GM21526 (cell line): ENCODE data around the gene ENTR1.

Experiments
- ATAC-seq: cut with Tn5 transposase; IDR thresholded peaks from one replicate; pipeline ENCODE4 v1.9.1; 2021; ENCODE audit warnings: moderate library complexity; ENCODE audit not compliant: unreplicated experiment, low FRiP score

Gene ENTR1

GRCh38 chr9:136399176-136400037 lies 11.0 kb downstream of the ENTR1 start:
- ATAC-seq = no peak

GRCh38 chr9:136398286-136398685 lies 12.1 kb downstream of the ENTR1 start:
- ATAC-seq = no peak

GRCh38 chr9:136397643-136398042 lies 12.8 kb downstream of the ENTR1 start:
- ATAC-seq = no peak

- no peak for ATAC-seq
Measured at GRCh38 chr9:136396219-136396515, 14.2 kb downstream of the ENTR1 start.

- ATAC-seq = no peak
Measured at GRCh38 chr9:136395345-136396218, 14.8 kb downstream of the ENTR1 start.

- ATAC-seq = no peak
Measured at GRCh38 chr9:136395020-136395340, 15.4 kb downstream of the ENTR1 start.

GRCh38 chr9:136394312-136395019 lies 15.9 kb downstream of the ENTR1 start:
- ATAC-seq = no peak

GRCh38 chr9:136393531-136393930 lies 16.9 kb downstream of the ENTR1 start:
- ATAC-seq = no peak

- ATAC-seq = no peak
Measured at GRCh38 chr9:136392538-136393449, 17.6 kb downstream of the ENTR1 start.

- ATAC-seq = no peak
Measured at GRCh38 chr9:136391737-136392537, 18.5 kb downstream of the ENTR1 start.

- ATAC-seq = no peak
Measured at GRCh38 chr9:136389396-136389795, 21.0 kb downstream of the ENTR1 start.

- ATAC-seq = no peak
Measured at GRCh38 chr9:136387217-136387616, 23.2 kb downstream of the ENTR1 start.

- ATAC-seq = no peak
Measured at GRCh38 chr9:136386018-136386417, 24.4 kb downstream of the ENTR1 start.

- no peak for ATAC-seq
Measured at GRCh38 chr9:136385015-136385414, 25.4 kb downstream of the ENTR1 start.

- no peak for ATAC-seq
Measured at GRCh38 chr9:136383436-136383835, 27.0 kb downstream of the ENTR1 start.

GRCh38 chr9:136381966-136382513 lies 28.4 kb downstream of the ENTR1 start:
- no peak for ATAC-seq

GRCh38 chr9:136381311-136381710 lies 29.1 kb downstream of the ENTR1 start:
- no peak for ATAC-seq

- no peak for ATAC-seq
Measured at GRCh38 chr9:136380381-136380780, 30.0 kb downstream of the ENTR1 start.

- no peak for ATAC-seq
Measured at GRCh38 chr9:136379891-136380290, 30.5 kb downstream of the ENTR1 start.
